SK-N-SH treated with all-trans-retinoic acid at 6 μM for 48 hours (cell line): ENCODE data around the gene TMPRSS11F.

Source experiments
- CREB5 ChIP-seq: fragments of 250-450 bp; sonication (Bioruptor Pico); IDR thresholded peaks from 2 replicates; pipeline ENCODE4 v1.5.1; 2020; ENCODE audit warnings: low read depth, mild to moderate bottlenecking, moderate library complexity
- PPARA ChIP-seq: fragments of 250-450 bp; sonication (Bioruptor Pico); IDR thresholded peaks from 2 replicates; pipeline ENCODE4 v1.5.0; 2020; ENCODE audit warnings: mild to moderate bottlenecking, borderline replicate concordance
- TF ChIP-seq, protein P1 (sequence below): fragments of 250-450 bp; sonication (Bioruptor Pico); IDR thresholded peaks from 2 replicates; pipeline ENCODE4 v1.8.0; 2020; ENCODE audit warnings: mild to moderate bottlenecking, moderate library complexity, borderline replicate concordance

DNA sequence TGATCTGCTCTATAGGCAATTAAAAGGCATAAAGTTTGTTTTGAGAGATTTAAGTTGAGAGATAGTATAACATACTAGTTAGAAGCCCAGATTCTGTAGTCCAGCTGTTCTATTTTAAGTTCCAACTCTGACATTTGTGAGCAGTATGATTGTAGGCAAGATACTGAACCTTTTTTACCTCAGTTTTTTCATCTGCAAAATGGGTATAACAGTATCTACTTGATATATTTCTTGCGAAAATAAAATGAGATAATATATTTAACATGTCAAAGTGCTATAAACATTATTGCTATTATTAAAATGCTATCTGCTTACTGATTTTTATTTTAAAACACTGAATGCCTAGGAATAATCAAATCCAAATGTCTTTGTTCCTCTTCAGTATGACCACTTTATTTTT lies 19.2 kb downstream of the TMPRSS11F start:
- no peak for TF ChIP-seq PPARA (CRISPR knock-in tag)
- TF ChIP-seq CREB5 (CRISPR knock-in tag), result no peak
- TF ChIP-seq, protein P1, sequence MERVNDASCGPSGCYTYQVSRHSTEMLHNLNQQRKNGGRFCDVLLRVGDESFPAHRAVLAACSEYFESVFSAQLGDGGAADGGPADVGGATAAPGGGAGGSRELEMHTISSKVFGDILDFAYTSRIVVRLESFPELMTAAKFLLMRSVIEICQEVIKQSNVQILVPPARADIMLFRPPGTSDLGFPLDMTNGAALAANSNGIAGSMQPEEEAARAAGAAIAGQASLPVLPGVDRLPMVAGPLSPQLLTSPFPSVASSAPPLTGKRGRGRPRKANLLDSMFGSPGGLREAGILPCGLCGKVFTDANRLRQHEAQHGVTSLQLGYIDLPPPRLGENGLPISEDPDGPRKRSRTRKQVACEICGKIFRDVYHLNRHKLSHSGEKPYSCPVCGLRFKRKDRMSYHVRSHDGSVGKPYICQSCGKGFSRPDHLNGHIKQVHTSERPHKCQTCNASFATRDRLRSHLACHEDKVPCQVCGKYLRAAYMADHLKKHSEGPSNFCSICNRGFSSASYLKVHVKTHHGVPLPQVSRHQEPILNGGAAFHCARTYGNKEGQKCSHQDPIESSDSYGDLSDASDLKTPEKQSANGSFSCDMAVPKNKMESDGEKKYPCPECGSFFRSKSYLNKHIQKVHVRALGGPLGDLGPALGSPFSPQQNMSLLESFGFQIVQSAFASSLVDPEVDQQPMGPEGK (CRISPR knock-in tag), result no peak
